ENCODE measurements around the gene ARCN1. TPM values are rescaled to one million over a fixed set of nuclear protein-coding genes. Genes with fewer than 3 reads are reported as not detected.

The ARCN1 gene
- polyA plus RNA-seq, 2 donors, result 44.7 to 58.0 TPM

DNA sequence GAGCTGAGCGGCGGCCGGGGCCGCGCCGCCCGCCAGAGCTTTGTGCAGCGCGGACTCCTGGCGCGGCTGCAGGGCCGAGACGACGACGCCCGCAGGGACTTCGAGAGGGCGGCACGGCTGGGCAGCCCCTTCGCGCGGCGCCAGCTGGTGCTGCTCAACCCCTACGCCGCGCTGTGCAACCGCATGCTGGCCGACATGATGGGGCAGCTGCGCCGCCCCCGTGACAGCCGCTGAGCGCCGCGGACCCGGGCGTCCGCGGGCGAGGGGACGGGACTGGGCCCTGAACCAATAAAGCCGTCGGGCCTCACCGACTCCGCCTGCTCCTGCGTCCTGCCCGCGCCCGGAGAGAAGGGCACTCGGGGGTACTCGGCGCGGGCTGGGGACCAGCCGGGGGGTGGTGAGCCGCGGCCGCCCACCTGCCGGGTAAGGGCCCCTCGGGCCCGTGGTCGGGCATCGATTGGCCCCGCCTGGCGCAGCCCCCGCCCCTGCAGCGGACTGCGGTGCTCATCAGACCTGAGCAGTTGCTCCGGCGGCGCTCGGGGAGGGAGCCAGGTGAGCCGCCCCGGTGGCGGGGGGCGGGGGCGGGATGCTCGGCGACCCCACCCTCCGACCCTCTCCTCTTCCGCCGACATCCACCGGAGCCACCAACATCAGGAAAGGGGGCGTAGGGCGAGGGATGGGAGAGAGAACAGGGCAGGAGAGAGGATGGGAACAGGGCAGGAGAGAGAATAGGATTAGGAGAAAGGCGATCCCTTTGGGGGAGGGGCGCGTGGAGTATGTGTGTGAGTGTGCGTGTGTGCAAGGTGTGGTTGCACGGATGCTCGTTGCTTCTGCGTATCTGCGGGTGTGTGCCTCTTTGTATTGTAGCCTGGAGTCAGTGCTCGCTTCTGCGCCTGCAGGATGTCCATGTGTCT is 41.3 kb upstream of the ARCN1 start, which contains the start of gene TMEM25:
TSS of gene TMEM25 (plus strand) at position 510 of the 914 bp plus-strand sequence. CDS start 610 bp downstream, outside the sequence.
- Histone ChIP-seq H3K27ac (ENCODE audit: low read depth in 2 of 2, low read length in 1 of 2) (peak within 1 kb of the TSS; percentile 45 to 50), H3K4me3 (ENCODE audit: low read depth in 1 of 2, low read length in 2 of 2) (peak within 1 kb of the TSS; percentile 66 to 76)

DNA sequence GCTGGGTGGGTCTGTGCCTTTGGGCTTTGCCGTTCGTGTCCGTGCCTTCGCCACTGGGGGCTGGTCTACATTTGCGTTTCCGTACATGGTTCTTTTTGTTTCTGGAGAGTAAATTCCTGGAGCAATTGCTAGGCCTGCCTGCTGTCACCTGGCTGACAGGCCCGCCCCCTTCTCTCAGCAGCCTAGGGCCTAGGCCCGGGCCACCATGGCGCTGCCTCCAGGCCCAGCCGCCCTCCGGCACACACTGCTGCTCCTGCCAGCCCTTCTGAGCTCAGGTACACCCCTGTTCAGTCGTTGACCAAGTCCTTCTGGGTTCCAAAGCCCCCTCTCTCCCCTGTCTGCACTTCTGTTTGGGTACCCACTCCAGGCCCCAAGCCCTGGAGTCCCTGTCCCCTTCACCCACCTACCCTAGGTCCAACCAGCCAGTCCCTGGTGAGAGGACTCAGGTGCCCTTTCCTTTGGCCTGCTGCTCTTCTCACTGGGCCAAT is 40.6 kb upstream of the ARCN1 start:
- no peaks in the 10 kb centered on the region for H3K9me3 ChIP-seq (ENCODE audit: control insufficient read depth in 2 of 2, insufficient read depth in 1 of 2, low read depth in 1 of 2, low read length in 1 of 2)
- H3K4me1 ChIP-seq (ENCODE audit: control insufficient read depth in 2 of 2, insufficient read depth in 2 of 2, low read length in 1 of 2), result peaks cover 2 to 18% of the 10 kb centered on the region in 2 donors
- H3K36me3 ChIP-seq (ENCODE audit: control insufficient read depth in 2 of 2, insufficient read depth in 2 of 2, low read length in 1 of 2), result peaks cover 0 to 9% of the 10 kb centered on the region in 2 donors
- peak overlapping the region; percentile 66 to 76 for H3K4me3 ChIP-seq (ENCODE audit: low read depth in 1 of 2, low read length in 2 of 2)
- H3K27ac ChIP-seq (ENCODE audit: low read depth in 2 of 2, low read length in 1 of 2), result peak overlapping the region in 1 of 2 donors; percentile 37
- 17 to 21% methylated on average over 12 of the region's 12 CpGs for WGBS, 2 donors
- no peaks in the 10 kb centered on the region for H3K27me3 ChIP-seq (ENCODE audit: control insufficient read depth in 1 of 2, insufficient read depth in 2 of 2, low read length in 2 of 2)

More for the DNA sequence above, 41.3 kb upstream of the ARCN1 start, which contains the start of gene TMEM25:
- Histone ChIP-seq H3K36me3 (ENCODE audit: control insufficient read depth in 2 of 2, insufficient read depth in 2 of 2, low read length in 1 of 2) (peaks cover 0 to 9% of the 10 kb centered on the region in 2 donors), H3K9me3 (ENCODE audit: control insufficient read depth in 2 of 2, insufficient read depth in 1 of 2, low read depth in 1 of 2, low read length in 1 of 2) (no peaks in the 10 kb centered on the region), H3K27me3 (ENCODE audit: control insufficient read depth in 1 of 2, insufficient read depth in 2 of 2, low read length in 2 of 2) (no peaks in the 10 kb centered on the region), H3K4me1 (ENCODE audit: control insufficient read depth in 2 of 2, insufficient read depth in 2 of 2, low read length in 1 of 2) (peaks cover 2 to 18% of the 10 kb centered on the region in 2 donors)
- WGBS, 2 donors, result 1% methylated on average over 57 to 94 of the region's 94 CpGs

DNA sequence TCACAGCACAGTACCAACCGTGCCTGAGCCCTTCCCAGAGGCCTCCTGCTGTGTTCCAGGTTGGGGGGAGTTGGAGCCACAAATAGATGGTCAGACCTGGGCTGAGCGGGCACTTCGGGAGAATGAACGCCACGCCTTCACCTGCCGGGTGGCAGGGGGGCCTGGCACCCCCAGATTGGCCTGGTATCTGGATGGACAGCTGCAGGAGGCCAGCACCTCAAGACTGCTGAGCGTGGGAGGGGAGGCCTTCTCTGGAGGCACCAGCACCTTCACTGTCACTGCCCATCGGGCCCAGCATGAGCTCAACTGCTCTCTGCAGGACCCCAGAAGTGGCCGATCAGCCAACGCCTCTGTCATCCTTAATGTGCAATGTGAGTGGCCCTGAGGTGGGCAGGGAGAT is 40.1 kb upstream of the ARCN1 start:
- peak overlapping the region in 1 of 2 donors; percentile 37 for H3K27ac ChIP-seq (ENCODE audit: low read depth in 2 of 2, low read length in 1 of 2)
- 70 to 79% methylated on average over 10 of the region's 10 CpGs for WGBS, 2 donors
- peaks cover 0 to 9% of the 10 kb centered on the region in 2 donors for H3K36me3 ChIP-seq (ENCODE audit: control insufficient read depth in 2 of 2, insufficient read depth in 2 of 2, low read length in 1 of 2)
- H3K27me3 ChIP-seq (ENCODE audit: control insufficient read depth in 1 of 2, insufficient read depth in 2 of 2, low read length in 2 of 2), result no peaks in the 10 kb centered on the region
- H3K4me3 ChIP-seq (ENCODE audit: low read depth in 1 of 2, low read length in 2 of 2), result no peak overlapping the region
- H3K4me1 ChIP-seq (ENCODE audit: control insufficient read depth in 2 of 2, insufficient read depth in 2 of 2, low read length in 1 of 2), result peaks cover 2 to 18% of the 10 kb centered on the region in 2 donors
- H3K9me3 ChIP-seq (ENCODE audit: control insufficient read depth in 2 of 2, insufficient read depth in 1 of 2, low read depth in 1 of 2, low read length in 1 of 2), result no peaks in the 10 kb centered on the region

DNA sequence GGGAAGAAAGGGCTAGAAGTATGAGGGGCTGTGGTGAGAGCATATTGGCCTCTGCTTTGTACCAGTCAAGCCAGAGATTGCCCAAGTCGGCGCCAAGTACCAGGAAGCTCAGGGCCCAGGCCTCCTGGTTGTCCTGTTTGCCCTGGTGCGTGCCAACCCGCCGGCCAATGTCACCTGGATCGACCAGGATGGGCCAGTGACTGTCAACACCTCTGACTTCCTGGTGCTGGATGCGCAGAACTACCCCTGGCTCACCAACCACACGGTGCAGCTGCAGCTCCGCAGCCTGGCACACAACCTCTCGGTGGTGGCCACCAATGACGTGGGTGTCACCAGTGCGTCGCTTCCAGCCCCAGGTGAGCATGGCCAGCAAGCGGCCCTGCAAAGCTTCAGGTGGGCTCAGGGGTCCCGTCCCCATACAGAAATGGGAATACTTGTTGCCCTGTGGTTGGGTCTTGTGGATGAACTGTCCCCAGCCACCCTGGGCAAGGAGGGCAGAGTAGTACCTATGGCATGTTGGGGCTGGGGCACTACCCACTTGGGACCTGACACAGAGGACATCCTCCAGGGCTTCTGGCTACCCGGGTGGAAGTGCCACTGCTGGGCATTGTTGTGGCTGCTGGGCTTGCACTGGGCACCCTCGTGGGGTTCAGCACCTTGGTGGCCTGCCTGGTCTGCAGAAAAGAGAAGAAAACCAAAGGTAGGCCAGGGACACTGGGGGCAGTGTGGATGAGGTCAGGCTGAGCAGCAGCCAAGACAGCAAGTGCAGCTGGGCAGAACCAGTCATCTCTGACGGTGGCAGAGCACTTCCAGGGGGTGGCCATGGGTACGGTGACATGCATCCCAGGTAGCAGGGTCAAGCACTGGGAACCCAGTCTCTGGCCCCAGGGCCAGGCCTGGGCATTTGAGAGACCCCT is 39.1 kb upstream of the ARCN1 start:
- H3K36me3 ChIP-seq (ENCODE audit: control insufficient read depth in 2 of 2, insufficient read depth in 2 of 2, low read length in 1 of 2), result peaks cover 0 to 9% of the 10 kb centered on the region in 2 donors
- 86 to 90% methylated on average over 19 of the region's 19 CpGs for WGBS, 2 donors
- no peak overlapping the region for H3K4me3 ChIP-seq (ENCODE audit: low read depth in 1 of 2, low read length in 2 of 2)
- no peaks in the 10 kb centered on the region for H3K9me3 ChIP-seq (ENCODE audit: control insufficient read depth in 2 of 2, insufficient read depth in 1 of 2, low read depth in 1 of 2, low read length in 1 of 2)
- no peaks in the 10 kb centered on the region for H3K27me3 ChIP-seq (ENCODE audit: control insufficient read depth in 1 of 2, insufficient read depth in 2 of 2, low read length in 2 of 2)
- H3K4me1 ChIP-seq (ENCODE audit: control insufficient read depth in 2 of 2, insufficient read depth in 2 of 2, low read length in 1 of 2), result peaks cover 2 to 18% of the 10 kb centered on the region in 2 donors
- no peak overlapping the region for H3K27ac ChIP-seq (ENCODE audit: low read depth in 2 of 2, low read length in 1 of 2)

DNA sequence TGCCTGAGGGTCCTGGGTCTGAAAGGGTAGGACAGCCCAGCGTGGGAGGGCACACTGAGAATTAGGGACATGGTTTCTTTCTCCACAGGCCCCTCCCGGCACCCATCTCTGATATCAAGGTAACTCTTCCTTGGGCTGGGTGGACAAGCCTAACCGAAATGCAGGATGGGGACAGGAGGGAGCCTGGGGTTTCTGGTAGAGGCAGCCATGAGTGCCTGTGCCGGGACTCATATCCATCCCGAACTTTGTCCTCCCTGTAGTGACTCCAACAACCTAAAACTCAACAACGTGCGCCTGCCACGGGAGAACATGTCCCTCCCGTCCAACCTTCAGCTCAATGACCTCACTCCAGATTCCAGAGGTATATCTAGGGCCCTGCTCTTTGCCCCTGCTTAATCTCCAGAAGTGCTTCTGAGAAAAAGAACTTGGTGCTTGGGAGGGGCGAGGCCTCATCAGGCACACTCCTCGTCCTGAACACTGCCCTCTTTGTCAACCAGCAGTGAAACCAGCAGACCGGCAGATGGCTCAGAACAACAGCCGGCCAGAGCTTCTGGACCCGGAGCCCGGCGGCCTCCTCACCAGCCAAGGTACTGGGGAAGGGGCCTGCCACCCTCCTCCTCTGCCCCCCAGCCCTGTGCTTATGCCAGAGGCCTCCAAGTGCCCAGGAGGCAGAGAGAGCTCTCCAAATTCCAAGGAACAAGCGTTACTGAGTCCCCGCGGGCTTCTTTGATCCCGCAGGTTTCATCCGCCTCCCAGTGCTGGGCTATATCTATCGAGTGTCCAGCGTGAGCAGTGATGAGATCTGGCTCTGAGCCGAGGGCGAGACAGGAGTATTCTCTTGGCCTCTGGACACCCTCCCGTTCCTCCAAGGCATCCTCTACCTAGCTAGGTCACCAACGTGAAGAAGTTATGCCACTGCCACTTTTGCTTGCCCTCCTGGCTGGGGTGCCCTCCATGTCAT is 38.2 kb upstream of the ARCN1 start:
- Histone ChIP-seq H3K36me3 (ENCODE audit: control insufficient read depth in 2 of 2, insufficient read depth in 2 of 2, low read length in 1 of 2) (peaks cover 0 to 9% of the 10 kb centered on the region in 2 donors), H3K4me3 (ENCODE audit: low read depth in 1 of 2, low read length in 2 of 2) (no peak overlapping the region), H3K4me1 (ENCODE audit: control insufficient read depth in 2 of 2, insufficient read depth in 2 of 2, low read length in 1 of 2) (peaks cover 2 to 16% of the 10 kb centered on the region in 2 donors), H3K27me3 (ENCODE audit: control insufficient read depth in 1 of 2, insufficient read depth in 2 of 2, low read length in 2 of 2) (no peaks in the 10 kb centered on the region), H3K9me3 (ENCODE audit: control insufficient read depth in 2 of 2, insufficient read depth in 1 of 2, low read depth in 1 of 2, low read length in 1 of 2) (no peaks in the 10 kb centered on the region), H3K27ac (ENCODE audit: low read depth in 2 of 2, low read length in 1 of 2) (no peak overlapping the region)
- 74 to 79% methylated on average over 27 of the region's 27 CpGs for WGBS, 2 donors

DNA sequence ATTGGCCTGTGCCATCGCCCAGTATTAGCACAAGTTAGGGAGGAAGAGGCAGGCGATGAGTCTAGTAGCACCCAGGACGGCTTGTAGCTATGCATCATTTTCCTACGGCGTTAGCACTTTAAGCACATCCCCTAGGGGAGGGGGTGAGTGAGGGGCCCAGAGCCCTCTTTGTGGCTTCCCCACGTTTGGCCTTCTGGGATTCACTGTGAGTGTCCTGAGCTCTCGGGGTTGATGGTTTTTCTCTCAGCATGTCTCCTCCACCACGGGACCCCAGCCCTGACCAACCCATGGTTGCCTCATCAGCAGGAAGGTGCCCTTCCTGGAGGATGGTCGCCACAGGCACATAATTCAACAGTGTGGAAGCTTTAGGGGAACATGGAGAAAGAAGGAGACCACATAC is 36.9 kb upstream of the ARCN1 start:
- 74 to 83% methylated on average over 9 of the region's 9 CpGs for WGBS, 2 donors
- peaks cover 0 to 9% of the 10 kb centered on the region in 2 donors for H3K36me3 ChIP-seq (ENCODE audit: control insufficient read depth in 2 of 2, insufficient read depth in 2 of 2, low read length in 1 of 2)
- H3K4me1 ChIP-seq (ENCODE audit: control insufficient read depth in 2 of 2, insufficient read depth in 2 of 2, low read length in 1 of 2), result peaks cover 0 to 10% of the 10 kb centered on the region in 2 donors
- H3K27ac ChIP-seq (ENCODE audit: low read depth in 2 of 2, low read length in 1 of 2), result no peak overlapping the region
- no peaks in the 10 kb centered on the region for H3K27me3 ChIP-seq (ENCODE audit: control insufficient read depth in 1 of 2, insufficient read depth in 2 of 2, low read length in 2 of 2)
- no peaks in the 10 kb centered on the region for H3K9me3 ChIP-seq (ENCODE audit: control insufficient read depth in 2 of 2, insufficient read depth in 1 of 2, low read depth in 1 of 2, low read length in 1 of 2)
- H3K4me3 ChIP-seq (ENCODE audit: low read depth in 1 of 2, low read length in 2 of 2), result no peak overlapping the region

DNA sequence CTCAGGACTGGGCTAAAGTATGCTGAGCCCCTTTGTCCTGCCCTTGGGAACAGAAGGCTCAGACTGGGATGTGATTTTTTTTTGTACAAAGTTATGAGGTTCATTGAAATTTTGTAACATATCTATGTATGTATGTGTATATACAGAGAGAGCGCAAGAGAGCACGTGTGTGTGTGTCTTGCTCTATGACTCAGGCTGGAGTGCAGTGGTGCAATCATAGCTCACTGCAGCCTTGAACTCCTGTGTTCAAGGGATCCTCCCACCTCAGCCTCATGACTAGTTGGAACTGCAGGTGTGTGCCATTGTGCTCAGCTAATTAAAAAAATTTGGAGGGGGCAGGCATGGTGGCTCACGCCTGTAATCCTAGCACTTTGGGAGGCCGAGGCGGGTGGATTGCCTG is 35.5 kb upstream of the ARCN1 start:
- Histone ChIP-seq H3K36me3 (ENCODE audit: control insufficient read depth in 2 of 2, insufficient read depth in 2 of 2, low read length in 1 of 2) (peaks cover 0 to 9% of the 10 kb centered on the region in 2 donors), H3K27me3 (ENCODE audit: control insufficient read depth in 1 of 2, insufficient read depth in 2 of 2, low read length in 2 of 2) (no peaks in the 10 kb centered on the region), H3K27ac (ENCODE audit: low read depth in 2 of 2, low read length in 1 of 2) (no peak overlapping the region), H3K4me3 (ENCODE audit: low read depth in 1 of 2, low read length in 2 of 2) (no peak overlapping the region), H3K9me3 (ENCODE audit: control insufficient read depth in 2 of 2, insufficient read depth in 1 of 2, low read depth in 1 of 2, low read length in 1 of 2) (no peaks in the 10 kb centered on the region), H3K4me1 (ENCODE audit: control insufficient read depth in 2 of 2, insufficient read depth in 2 of 2, low read length in 1 of 2) (peaks cover 0 to 3% of the 10 kb centered on the region in 2 donors)
- 93 to 95% methylated on average over 5 of the region's 5 CpGs for WGBS, 2 donors

DNA sequence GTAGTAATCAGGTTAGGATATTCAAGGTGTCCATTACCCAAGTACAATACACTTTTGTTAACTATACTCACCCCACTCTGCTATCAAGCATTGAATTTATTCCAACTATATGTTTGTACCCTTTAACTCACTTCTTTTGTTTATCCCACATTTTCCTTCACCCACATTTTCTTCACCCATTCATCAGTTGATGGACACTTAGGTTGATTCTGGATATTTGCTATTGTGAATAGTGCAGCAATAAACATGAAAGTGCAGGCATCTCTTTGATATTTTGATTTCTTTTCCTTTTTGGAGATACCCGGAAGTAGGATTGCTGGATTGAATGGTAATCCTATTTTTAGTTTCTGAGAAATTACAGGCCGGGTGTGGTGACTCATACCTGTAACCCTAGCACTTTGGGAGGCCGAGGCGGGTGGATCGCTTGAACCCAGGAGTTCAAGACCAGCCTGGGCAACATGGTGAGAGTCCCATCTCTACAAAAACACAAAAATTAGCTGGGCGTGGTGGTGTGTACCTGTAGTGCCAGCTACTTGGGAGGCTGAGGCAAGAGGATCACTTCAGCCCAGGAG is 34.7 kb upstream of the ARCN1 start:
- Histone ChIP-seq H3K4me1 (ENCODE audit: control insufficient read depth in 2 of 2, insufficient read depth in 2 of 2, low read length in 1 of 2) (no peaks in the 10 kb centered on the region), H3K9me3 (ENCODE audit: control insufficient read depth in 2 of 2, insufficient read depth in 1 of 2, low read depth in 1 of 2, low read length in 1 of 2) (no peaks in the 10 kb centered on the region), H3K4me3 (ENCODE audit: low read depth in 1 of 2, low read length in 2 of 2) (no peak overlapping the region), H3K36me3 (ENCODE audit: control insufficient read depth in 2 of 2, insufficient read depth in 2 of 2, low read length in 1 of 2) (peaks cover 0 to 9% of the 10 kb centered on the region in 2 donors), H3K27me3 (ENCODE audit: control insufficient read depth in 1 of 2, insufficient read depth in 2 of 2, low read length in 2 of 2) (no peaks in the 10 kb centered on the region), H3K27ac (ENCODE audit: low read depth in 2 of 2, low read length in 1 of 2) (no peak overlapping the region)
- 83 to 84% methylated on average over 6 of the region's 6 CpGs for WGBS, 2 donors

Measured in esophagus (tissue), 2 donors.